Stimulated activated CD8-positive, alpha-beta memory T cell treated with anti-CD3 and anti-CD28 coated beads, Interleukin-12 subunit alpha, Interleukin-12 subunit beta, amount 100 ng/mL, for 24 hours (primary cell): Measurements from ENCODE around the gene FAM228B.

Experiments
- DNase-seq: peaks from one replicate; pipeline ENCODE4 v3.0.0-alpha.2; 2020; ENCODE audit errors: extremely low read depth

The FAM228B gene

GRCh38 chr2:24203029-24203786 lies 79.9 kb downstream of the FAM228B start:
- no peak for DNase-seq

GRCh38 chr2:24203787-24204150 lies 80.5 kb downstream of the FAM228B start:
- DNase-seq = no peak

DNA sequence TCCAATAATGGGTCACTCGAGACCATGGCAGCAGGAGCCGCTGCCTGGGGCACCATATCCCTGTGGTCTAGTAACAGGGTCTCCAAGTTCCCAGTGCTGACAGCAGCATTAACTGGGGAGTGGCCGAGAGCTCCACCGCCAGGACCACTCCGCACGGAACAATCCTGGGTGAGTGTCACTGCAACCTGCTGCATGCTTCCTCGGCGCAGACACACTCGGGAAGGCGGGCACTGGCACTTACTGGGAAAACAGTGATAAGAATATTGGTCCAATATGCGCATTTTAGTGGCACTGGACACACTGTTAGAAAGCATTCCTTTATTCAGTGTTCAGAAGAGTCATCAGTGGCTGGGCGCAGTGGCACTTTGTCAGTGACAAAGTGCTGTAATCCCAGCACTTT lies 81.2 kb downstream of the FAM228B start:
- DNase-seq = no peak

DNA sequence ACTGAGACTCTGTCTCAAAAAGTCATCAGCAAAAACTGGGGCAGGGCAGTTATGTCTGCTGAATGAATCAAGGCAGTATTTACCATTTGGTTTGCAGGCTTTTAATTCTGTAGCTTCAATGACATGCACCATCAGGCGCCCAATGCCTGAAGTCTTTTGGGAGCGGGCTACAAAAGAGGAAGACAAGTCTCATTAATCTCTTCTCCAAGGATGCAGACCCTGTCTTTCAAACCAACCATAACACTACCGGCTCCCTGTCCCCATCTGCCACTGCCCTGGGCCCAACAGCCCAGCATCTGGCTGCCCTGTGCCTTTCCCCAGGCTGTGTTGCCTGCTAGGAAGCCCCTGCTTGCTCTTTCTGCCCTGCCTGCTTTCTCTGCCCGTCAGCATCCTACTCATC lies 81.9 kb downstream of the FAM228B start:
- no peak for DNase-seq

DNA sequence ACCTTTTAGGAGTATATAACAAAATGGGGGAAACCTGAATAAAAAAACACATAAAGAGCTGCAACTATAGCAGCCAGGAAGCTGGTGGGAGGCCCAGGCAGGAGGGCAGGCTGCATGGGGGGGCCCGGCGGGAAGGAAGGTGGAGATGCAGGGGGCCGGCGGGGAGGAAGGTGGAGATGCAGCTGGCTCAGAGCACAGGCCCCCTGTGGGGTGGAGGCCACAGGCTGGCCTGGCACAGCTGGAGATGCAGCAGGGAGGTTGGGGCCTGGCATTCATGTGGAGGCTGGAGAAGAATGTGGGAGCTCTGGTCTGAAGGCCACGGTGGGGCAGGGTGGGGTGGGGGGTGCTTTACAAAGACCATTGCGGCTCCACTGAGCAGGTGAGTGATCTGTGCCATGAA lies 83.0 kb downstream of the FAM228B start:
- DNase-seq = no peak

- DNase-seq = no peak
Observed at GRCh38 chr2:24206714-24207113, 83.4 kb downstream of the FAM228B start.

DNA sequence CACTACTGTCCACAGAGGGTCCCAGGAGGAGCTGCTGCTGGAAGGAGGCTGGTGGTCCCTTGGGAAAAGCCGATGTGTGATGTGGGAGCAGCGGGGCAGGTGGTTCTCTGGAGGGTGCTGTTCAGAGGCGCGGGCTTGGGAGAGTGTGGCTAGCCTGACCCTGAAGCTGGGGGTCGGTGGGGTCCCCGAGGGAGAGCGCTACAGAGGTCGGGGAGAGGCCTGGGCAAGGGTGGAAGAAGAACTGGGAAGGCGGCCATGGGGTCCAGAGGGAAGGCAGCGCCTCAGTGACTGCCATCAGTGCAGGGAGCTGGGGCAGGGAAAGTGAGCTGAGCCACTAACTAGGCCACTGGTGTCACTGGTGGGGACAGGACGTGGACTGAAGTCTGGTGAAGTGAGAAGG lies 84.1 kb downstream of the FAM228B start:
- no peak for DNase-seq

DNA sequence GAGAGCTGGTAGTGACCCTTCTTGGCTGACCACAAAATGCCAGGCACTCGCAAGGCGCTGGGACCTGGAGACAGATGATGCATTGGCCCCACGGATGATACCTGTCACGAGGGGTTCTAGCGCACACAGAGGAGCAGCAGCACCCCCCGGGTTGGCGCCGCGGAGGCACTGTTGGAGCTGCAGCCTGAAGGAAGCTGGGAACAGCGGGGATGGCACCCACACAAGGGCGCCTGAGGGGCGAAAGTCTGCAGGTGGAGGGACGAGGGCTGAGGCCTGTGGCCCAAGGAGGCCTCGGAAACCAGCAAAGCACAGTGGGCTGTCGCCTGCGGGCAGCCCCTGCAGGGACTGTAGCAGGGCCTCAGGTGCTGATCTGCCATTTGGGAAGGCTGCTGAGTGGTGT lies 85.2 kb downstream of the FAM228B start:
- no peak for DNase-seq

- DNase-seq = no peak
Observed at GRCh38 chr2:24209389-24210105, 86.3 kb downstream of the FAM228B start.

- no peak for DNase-seq
Observed at GRCh38 chr2:24210106-24210455, 86.8 kb downstream of the FAM228B start.

- no peak for DNase-seq
Observed at GRCh38 chr2:24210723-24211122, 87.5 kb downstream of the FAM228B start.

DNA sequence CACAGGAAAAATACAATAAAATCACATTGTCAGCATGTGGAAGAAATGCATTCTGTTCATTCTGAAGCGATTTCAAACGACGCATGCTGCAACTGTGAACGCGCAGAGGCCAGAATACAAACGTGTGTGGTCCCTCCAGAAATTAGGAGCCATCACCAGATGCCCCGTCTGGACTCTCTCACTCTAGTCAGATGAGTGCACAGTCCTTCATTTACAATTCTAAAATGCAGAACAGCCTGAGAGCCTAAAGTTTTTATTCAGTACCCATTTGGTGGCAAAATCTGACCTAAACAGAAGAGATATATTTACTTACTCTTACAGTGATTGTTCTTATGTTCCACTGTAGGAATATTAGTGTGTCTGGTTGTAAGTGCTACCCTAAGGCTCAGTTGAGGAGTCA lies 88.1 kb downstream of the FAM228B start:
- no peak for DNase-seq

DNA sequence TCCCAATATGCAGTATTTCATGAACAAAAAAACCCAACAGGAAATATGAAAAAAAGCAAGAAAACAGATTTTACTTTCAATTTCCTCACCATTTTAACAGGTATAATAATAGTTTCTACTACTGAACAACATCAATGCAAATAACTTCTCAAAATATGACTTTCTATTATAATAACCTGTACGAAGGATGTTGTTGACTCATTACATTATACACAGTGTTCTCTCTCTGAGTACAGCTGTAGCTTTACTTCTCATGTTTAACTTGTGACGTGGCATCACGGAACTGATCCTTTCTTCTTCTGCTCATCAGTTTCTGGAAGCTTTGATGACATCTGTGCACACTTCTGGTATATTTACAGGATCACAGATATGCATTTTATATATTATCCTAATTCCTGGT lies 91.6 kb downstream of the FAM228B start:
- no peak for DNase-seq
